ENCODE data around the gene TEKTIP1. TPM values are rescaled to one million over a fixed set of nuclear protein-coding genes. Genes with fewer than 3 reads are reported as not detected.
"Not testable (repeated sequence)": the region's sequence is repeated elsewhere in the genome, so short reads cannot be mapped to it uniquely, and the experiment has no call there.

TEKTIP1 gene
- polyA plus RNA-seq, 1 donor, result 3.2 TPM

DNA sequence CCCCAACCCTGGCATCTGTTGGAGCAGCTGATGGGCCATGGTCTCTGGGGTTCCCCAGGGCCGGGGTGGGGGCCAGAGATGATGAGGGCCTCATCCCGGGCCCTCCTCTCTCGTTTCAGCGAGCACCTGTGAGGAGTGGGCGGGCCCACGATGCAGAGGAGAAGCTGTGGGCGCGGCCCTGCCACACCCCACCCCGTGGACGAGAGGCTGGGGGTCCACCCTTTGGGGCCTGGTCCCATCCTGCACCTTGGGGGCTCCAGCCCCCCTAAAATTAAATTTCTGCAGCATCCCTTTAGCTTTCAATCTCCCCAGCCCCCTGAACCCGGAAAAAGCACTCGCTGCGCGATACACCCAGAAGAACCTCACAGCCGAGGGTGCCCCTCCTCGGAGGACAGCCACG lies 39.4 kb downstream of the TEKTIP1 start:
- peaks cover 13% of the 10 kb centered on the region for H3K4me1 ChIP-seq (ENCODE audit: control insufficient read depth, insufficient read depth, low read length)
- peaks cover 2% of the 10 kb centered on the region for H3K27me3 ChIP-seq (ENCODE audit: control insufficient read depth, insufficient read depth, low read length)
- peaks cover 15% of the 10 kb centered on the region for H3K9me3 ChIP-seq (ENCODE audit: control insufficient read depth, low read depth, low read length)
- no peak overlapping the region for H3K27ac ChIP-seq (ENCODE audit: low read length)
- DNase-seq, result no peak
- WGBS (ENCODE audit: insufficient coverage, low lambda C conversion rate), result no CpG with 5 or more reads among the region's 17 CpGs
- peaks cover 12% of the 10 kb centered on the region for H3K36me3 ChIP-seq (ENCODE audit: control insufficient read depth, insufficient read depth, low read length)
- H3K4me3 ChIP-seq (ENCODE audit: low read length), result no peak overlapping the region

DNA sequence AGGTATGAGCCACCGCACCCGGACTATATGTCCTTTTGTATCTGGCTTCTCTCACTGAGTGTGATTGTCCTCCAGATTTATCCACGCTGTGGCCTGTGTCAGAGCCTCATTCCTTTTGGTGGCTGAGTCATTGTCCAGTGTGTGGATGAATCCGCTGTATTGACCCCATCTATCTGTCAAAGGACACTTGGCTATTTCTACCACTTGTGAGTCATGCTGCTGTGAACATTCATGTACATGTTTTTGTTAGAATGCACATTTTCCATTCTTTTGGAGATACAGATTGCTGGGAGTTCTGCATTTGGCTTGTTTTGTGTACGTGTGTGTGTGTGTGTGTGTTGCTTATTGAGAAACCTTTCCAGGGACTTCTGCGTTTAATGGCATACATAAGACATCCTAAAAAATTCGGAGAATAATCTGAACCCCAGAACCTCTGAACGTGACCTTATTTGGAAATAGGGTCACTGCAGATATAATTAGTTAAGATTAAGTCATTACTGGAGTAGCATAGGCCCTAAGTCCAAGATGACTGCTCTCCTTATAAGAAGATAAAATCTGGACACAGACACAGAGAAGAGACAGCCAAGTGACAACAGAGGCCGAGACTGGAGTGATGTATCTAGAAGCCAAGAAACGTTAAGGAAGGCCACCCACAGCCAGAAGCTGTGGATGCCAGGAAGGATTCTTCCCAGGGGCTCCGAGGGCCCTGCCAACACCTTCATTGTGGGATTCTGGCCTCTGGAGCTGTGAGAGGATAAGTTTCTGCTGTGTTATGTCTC lies 41.4 kb downstream of the TEKTIP1 start:
- H3K27ac ChIP-seq (ENCODE audit: low read length), result no peak overlapping the region
- peaks cover 6% of the 10 kb centered on the region for H3K36me3 ChIP-seq (ENCODE audit: control insufficient read depth, insufficient read depth, low read length)
- H3K4me1 ChIP-seq (ENCODE audit: control insufficient read depth, insufficient read depth, low read length), result peaks cover 7% of the 10 kb centered on the region
- H3K9me3 ChIP-seq (ENCODE audit: control insufficient read depth, low read depth, low read length), result peaks cover 4% of the 10 kb centered on the region
- H3K4me3 ChIP-seq (ENCODE audit: low read length), result no peak overlapping the region
- no peak for DNase-seq
- H3K27me3 ChIP-seq (ENCODE audit: control insufficient read depth, insufficient read depth, low read length), result peaks cover 19% of the 10 kb centered on the region
- WGBS (ENCODE audit: insufficient coverage, low lambda C conversion rate), result 33% methylated on average over 1 of the region's 11 CpGs

DNA sequence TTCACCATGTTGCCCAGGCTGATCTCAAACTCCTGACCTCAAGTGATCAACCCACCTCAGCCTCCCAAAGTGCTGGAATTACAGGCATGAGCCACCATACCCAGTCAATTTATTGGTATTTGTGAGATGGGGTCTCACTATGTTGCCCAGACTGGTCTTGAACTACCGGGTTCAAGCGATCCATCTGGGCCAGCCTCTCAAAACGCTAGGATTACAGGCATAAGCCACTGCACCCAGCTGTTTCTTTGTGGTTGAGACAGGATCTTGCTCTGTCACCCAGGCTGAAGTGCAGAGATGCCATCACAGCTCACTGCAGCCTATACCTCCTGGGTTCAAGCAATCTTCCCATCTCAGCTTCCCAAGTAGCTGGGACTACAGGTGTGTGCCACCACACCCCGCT lies 42.8 kb downstream of the TEKTIP1 start:
- no CpG with 5 or more reads among the region's 4 CpGs for WGBS (ENCODE audit: insufficient coverage, low lambda C conversion rate)
- not testable (repeated sequence) for H3K4me3 ChIP-seq (ENCODE audit: low read length); H3K9me3 ChIP-seq (ENCODE audit: control insufficient read depth, low read depth, low read length); H3K36me3 ChIP-seq (ENCODE audit: control insufficient read depth, insufficient read depth, low read length); DNase-seq; H3K27ac ChIP-seq (ENCODE audit: low read length); H3K4me1 ChIP-seq (ENCODE audit: control insufficient read depth, insufficient read depth, low read length)
- H3K27me3 ChIP-seq (ENCODE audit: control insufficient read depth, insufficient read depth, low read length), result peaks cover 32% of the 10 kb centered on the region

DNA sequence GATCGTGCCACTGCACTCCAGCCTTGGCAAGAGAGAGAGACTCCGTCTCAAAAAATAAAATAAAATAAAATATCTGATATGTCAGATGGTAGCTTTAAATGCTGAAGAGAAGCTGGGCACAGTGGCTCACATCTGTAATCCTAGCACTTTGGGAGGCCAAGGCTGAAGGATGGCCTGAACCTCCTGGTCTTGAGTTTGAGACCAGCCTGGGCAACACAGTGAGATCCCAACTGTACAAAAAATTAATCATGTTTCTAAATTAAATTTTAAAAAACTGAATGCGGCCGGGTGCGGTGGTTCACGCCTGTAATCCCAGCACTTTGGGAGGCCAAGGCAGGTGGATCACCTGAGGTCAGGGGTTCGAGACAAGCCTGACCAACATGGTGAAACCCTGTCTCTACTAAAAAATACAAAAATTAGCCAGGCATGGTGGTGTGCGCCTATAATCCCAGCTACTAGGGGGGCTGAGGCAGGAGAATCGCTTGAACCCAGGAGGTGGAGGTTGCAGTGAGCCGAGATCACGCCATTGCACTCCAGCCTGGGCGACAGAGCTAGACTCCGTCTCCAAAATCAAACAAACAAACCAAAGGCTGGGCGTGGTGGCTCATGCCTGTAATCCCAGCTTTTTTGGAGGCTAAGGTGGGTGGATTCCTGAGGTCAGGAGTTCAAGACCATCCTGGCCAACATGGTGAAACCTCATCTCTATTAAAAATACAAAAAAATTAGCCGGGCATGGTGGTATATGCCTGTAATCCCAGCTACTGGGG lies 45.2 kb downstream of the TEKTIP1 start:
- not testable (repeated sequence) for H3K4me3 ChIP-seq (ENCODE audit: low read length); H3K4me1 ChIP-seq (ENCODE audit: control insufficient read depth, insufficient read depth, low read length); DNase-seq; H3K36me3 ChIP-seq (ENCODE audit: control insufficient read depth, insufficient read depth, low read length); H3K27ac ChIP-seq (ENCODE audit: low read length); H3K9me3 ChIP-seq (ENCODE audit: control insufficient read depth, low read depth, low read length)
- H3K27me3 ChIP-seq (ENCODE audit: control insufficient read depth, insufficient read depth, low read length), result peaks cover 34% of the 10 kb centered on the region
- WGBS (ENCODE audit: insufficient coverage, low lambda C conversion rate), result 92% methylated on average over 2 of the region's 15 CpGs

DNA sequence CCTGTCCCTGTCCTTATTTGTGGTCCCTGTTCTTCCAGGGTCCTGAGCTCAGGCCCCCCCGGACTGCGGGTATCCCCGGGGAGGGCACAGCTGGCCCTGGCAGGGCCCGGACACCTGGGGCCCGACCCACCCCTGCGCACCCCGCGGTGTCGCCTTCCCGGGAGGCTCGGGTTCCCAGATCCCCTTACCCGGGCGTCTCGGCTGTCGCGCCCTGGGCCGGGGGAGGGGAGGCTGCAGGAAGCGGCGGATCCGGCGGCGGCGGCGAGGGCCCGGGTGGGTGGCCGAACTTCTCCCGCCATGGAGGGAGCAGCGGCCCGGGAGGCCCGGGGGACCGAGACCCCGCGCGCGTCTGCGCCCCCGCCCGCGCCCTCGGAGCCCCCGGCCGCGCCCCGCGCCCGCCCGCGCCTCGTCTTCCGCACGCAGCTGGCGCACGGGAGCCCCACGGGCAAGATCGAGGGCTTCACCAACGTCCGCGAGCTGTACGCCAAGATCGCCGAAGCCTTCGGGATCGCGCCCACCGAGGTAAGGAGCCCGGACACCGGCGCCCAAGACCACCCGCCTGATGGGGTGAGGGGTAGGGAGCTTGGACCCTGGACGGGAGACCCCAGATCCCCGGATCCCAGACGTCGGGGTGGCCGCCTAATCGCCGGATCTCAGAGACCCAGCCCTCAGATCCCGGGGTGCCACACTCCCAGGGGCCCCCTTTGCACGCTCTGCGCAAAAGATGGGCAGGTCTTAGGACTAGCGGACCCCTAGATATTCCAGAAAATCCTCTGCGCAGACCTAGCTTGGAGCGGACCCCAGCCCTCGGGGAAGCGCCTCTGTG lies 46.5 kb downstream of the TEKTIP1 start, which contains the start of gene GIPC3:
GIPC3 (plus strand) TSS at position 178 of the 826 bp plus-strand sequence; CDS start at position 298, 120 bp downstream.
- H3K27me3 ChIP-seq (ENCODE audit: control insufficient read depth, insufficient read depth, low read length), result peaks cover 34% of the 10 kb centered on the region
- no peak for DNase-seq
- H3K9me3 ChIP-seq (ENCODE audit: control insufficient read depth, low read depth, low read length), result peaks cover 11% of the 10 kb centered on the region
- no peaks in the 10 kb centered on the region for H3K36me3 ChIP-seq (ENCODE audit: control insufficient read depth, insufficient read depth, low read length)
- WGBS (ENCODE audit: insufficient coverage, low lambda C conversion rate), result no CpG with 5 or more reads among the region's 84 CpGs
- no peak within 1 kb of the TSS for H3K27ac ChIP-seq (ENCODE audit: low read length)
- H3K4me3 ChIP-seq (ENCODE audit: low read length), result peak within 1 kb of the TSS; percentile 5
- H3K4me1 ChIP-seq (ENCODE audit: control insufficient read depth, insufficient read depth, low read length), result no peaks in the 10 kb centered on the region

DNA sequence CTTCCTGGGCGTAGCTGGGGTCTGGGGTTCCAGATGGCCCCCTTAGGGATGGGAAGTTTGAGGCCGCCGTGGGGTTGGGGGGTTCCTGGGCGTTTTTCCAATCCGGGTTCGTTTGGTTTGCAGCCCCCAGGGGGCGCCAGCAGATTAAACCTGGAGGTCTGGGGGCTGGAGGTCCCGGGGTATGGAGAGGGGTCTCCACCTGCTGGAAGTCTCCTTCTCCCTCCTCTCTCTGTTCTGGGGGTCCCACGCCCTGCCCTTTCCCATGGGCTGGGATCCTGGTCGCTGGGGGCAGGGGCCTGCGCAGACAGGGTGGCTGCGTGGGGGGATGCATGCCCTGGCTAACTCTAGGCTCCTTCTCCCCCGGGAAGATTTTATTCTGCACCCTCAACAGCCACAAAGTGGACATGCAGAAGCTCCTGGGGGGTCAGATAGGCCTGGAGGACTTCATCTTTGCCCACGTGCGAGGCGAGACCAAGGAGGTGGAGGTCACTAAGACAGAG lies 47.2 kb downstream of the TEKTIP1 start:
- peaks cover 11% of the 10 kb centered on the region for H3K9me3 ChIP-seq (ENCODE audit: control insufficient read depth, low read depth, low read length)
- H3K4me3 ChIP-seq (ENCODE audit: low read length), result peak overlapping the region; percentile 5
- H3K4me1 ChIP-seq (ENCODE audit: control insufficient read depth, insufficient read depth, low read length), result no peaks in the 10 kb centered on the region
- WGBS (ENCODE audit: insufficient coverage, low lambda C conversion rate), result no CpG with 5 or more reads among the region's 16 CpGs
- H3K36me3 ChIP-seq (ENCODE audit: control insufficient read depth, insufficient read depth, low read length), result no peaks in the 10 kb centered on the region
- H3K27me3 ChIP-seq (ENCODE audit: control insufficient read depth, insufficient read depth, low read length), result peaks cover 34% of the 10 kb centered on the region
- no peak overlapping the region for H3K27ac ChIP-seq (ENCODE audit: low read length)
- no peak for DNase-seq

DNA sequence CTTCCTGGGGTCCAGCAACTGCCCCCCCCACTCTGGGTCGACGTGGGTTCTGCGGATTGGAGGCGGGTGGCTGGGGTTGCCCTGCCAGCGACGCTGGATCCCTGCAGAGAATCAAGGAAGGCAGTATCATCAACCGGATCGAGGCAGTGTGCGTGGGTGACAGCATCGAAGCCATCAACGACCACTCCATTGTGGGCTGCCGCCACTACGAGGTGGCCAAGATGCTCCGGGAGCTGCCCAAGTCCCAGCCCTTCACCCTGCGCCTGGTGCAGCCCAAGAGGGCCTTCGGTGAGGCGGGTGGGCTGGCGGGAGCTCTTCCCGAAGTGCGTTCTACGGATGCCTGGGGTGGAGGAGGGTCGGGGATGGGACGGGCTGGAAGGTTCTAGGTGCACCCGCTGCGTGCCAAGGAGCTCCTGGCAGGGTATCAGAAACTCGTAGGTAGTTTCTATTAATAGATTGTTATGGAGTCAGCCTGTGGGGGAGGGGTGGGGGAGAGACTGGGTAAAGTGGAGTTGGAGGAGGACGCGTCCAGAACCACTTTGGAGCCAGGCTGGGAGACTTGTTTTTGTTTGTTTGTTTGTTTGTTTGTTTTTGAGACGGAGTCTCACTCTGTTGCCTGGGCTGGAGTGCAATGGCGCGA lies 47.9 kb downstream of the TEKTIP1 start:
- WGBS (ENCODE audit: insufficient coverage, low lambda C conversion rate), result no CpG with 5 or more reads among the region's 31 CpGs
- Histone ChIP-seq H3K36me3 (ENCODE audit: control insufficient read depth, insufficient read depth, low read length) (no peaks in the 10 kb centered on the region), H3K27me3 (ENCODE audit: control insufficient read depth, insufficient read depth, low read length) (peaks cover 36% of the 10 kb centered on the region), H3K27ac (ENCODE audit: low read length) (no peak overlapping the region), H3K4me1 (ENCODE audit: control insufficient read depth, insufficient read depth, low read length) (no peaks in the 10 kb centered on the region), H3K4me3 (ENCODE audit: low read length) (no peak overlapping the region), H3K9me3 (ENCODE audit: control insufficient read depth, low read depth, low read length) (peaks cover 11% of the 10 kb centered on the region)
- DNase-seq, result no peak

DNA sequence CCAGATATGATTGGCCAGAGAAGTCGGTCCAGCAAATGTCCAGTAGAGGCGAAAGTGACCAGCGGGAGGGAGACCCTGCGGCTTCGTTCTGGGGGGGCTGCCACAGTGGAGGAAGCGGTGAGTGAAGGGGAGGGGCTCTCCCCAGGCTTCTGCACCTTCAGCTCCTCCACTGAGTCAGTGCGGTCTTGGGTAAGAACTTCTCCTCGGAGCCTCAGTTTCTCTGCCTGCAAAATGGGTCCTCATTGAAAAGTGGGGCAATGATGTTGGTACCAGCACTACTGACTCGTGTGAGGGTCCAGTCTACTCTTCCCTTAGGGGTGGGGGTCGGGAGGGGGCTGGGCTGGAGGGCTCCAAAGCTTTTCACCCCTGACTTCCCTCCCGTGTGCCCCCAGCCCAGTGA lies 50.5 kb downstream of the TEKTIP1 start:
- Histone ChIP-seq H3K4me1 (ENCODE audit: control insufficient read depth, insufficient read depth, low read length) (no peaks in the 10 kb centered on the region), H3K27me3 (ENCODE audit: control insufficient read depth, insufficient read depth, low read length) (peaks cover 27% of the 10 kb centered on the region), H3K27ac (ENCODE audit: low read length) (no peak overlapping the region), H3K36me3 (ENCODE audit: control insufficient read depth, insufficient read depth, low read length) (no peaks in the 10 kb centered on the region), H3K9me3 (ENCODE audit: control insufficient read depth, low read depth, low read length) (peaks cover 11% of the 10 kb centered on the region), H3K4me3 (ENCODE audit: low read length) (no peak overlapping the region)
- DNase-seq, result no peak
- WGBS (ENCODE audit: insufficient coverage, low lambda C conversion rate), result no CpG with 5 or more reads among the region's 11 CpGs

DNA sequence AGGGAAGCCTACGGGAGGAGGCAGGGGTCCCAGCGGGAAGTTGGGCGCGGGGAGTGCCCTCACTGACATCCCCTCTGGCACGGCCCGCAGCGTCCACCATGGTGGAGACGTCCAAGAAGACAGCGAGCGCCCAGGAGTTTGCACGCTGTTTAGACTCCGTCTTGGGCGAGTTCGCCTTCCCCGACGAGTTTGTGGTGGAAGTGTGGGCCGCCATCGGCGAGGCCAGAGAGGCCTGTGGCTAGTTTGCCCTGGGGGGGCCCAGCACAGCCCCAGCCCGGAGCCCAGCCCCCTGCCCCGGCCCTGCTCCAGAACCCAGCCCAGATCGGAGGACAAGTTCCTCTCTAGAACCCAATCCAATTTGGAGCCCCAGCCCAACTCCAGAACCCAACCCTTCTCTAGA lies 51.0 kb downstream of the TEKTIP1 start:
- H3K9me3 ChIP-seq (ENCODE audit: control insufficient read depth, low read depth, low read length), result peaks cover 11% of the 10 kb centered on the region
- H3K4me1 ChIP-seq (ENCODE audit: control insufficient read depth, insufficient read depth, low read length), result no peaks in the 10 kb centered on the region
- H3K27ac ChIP-seq (ENCODE audit: low read length), result no peak overlapping the region
- H3K27me3 ChIP-seq (ENCODE audit: control insufficient read depth, insufficient read depth, low read length), result peaks cover 22% of the 10 kb centered on the region
- no peaks in the 10 kb centered on the region for H3K36me3 ChIP-seq (ENCODE audit: control insufficient read depth, insufficient read depth, low read length)
- no CpG with 5 or more reads among the region's 22 CpGs for WGBS (ENCODE audit: insufficient coverage, low lambda C conversion rate)
- DNase-seq, result no peak
- no peak overlapping the region for H3K4me3 ChIP-seq (ENCODE audit: low read length)
